GM23338 (cell line): ENCODE data around the gene PCDHAC2.

Experiments used
- CTCF ChIP-seq, 2 experiments: fragments of 200-600 bp in 1 of 2; sonication (generic) in 1 of 2; conservative IDR thresholded peaks; 2 replicates each; pipeline versions ENCODE4 v1.5.1 to v1.6.1; 2016 to 2017; ENCODE audit warnings: antibody characterized with exemption in 2 of 2, low read depth in 2 of 2, mild to moderate bottlenecking in 2 of 2, moderate library complexity in 1 of 2
- ETS1 ChIP-seq: IDR thresholded peaks from 2 replicates; pipeline ENCODE4 v1.6.1; 2016; ENCODE audit warnings: antibody characterized with exemption
- EZH2 ChIP-seq: fragments of 200-600 bp; sonication (generic); IDR thresholded peaks from one replicate; pipeline ENCODE4 v1.8.0; 2017; ENCODE audit warnings: antibody characterized with exemption, mild to moderate bottlenecking, low read depth; ENCODE audit not compliant: unreplicated experiment
- POLR2AphosphoS5 ChIP-seq: IDR thresholded peaks from 2 replicates; pipeline ENCODE4 v1.6.1; 2016; ENCODE audit warnings: antibody characterized with exemption, low read depth

- no peak for TF ChIP-seq EZH2
- TF ChIP-seq POLR2AphosphoS5 = no peak
- no peak for TF ChIP-seq CTCF (conservative IDR thresholded peaks at IDR 0.05; ENCODE audit: low read depth in 2 of 2)
- TF ChIP-seq ETS1 = no peak
Observed at GRCh38 chr5:141007791-141008190, 41.5 kb downstream of the PCDHAC2 start.
